Peyer's patch (tissue), 4 donors: Measurements from ENCODE around the gene OR8G1.

Experiments
- POLR2A ChIP-seq, 2 donors: fragments of 450-650 bp; IDR thresholded peaks; one replicate each; pipeline ENCODE4 v1.5.1; 2017; ENCODE audit warnings: antibody characterized with exemption in 2 of 2, mild to moderate bottlenecking in 2 of 2, moderate library complexity in 2 of 2
- TF ChIP-seq, protein P1 (sequence below), 6 experiments: fragments of 450-650 bp in 4 of 6; fragments of 200-600 bp in 2 of 6; sonication (generic) in 1 of 6; IDR thresholded peaks; one replicate each; pipeline ENCODE4 v1.5.1; 2017 to 2019; ENCODE audit warnings: antibody characterized with exemption in 6 of 6, mild to moderate bottlenecking in 3 of 6, moderate library complexity in 1 of 6

DNA sequence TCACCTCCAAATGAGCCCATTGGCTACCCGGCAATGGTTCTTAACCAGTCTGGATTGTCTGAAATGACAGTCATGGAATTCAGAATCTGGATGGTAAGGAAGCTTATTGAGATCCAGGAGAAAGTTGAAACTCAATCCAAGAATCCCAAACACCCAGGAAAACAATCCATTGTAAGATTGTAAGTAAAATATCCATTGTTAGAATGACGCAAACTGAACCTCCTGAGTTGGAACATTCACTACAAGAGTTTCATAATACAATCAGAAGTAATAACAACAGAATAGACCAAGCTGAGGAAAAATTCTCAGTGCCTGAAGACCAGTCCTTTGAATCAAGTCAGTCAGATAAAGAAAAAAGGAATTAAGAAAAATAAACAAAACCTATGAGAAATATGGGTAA, 37.4 kb downstream of the OR8G1 start:
- TF ChIP-seq, protein P1, sequence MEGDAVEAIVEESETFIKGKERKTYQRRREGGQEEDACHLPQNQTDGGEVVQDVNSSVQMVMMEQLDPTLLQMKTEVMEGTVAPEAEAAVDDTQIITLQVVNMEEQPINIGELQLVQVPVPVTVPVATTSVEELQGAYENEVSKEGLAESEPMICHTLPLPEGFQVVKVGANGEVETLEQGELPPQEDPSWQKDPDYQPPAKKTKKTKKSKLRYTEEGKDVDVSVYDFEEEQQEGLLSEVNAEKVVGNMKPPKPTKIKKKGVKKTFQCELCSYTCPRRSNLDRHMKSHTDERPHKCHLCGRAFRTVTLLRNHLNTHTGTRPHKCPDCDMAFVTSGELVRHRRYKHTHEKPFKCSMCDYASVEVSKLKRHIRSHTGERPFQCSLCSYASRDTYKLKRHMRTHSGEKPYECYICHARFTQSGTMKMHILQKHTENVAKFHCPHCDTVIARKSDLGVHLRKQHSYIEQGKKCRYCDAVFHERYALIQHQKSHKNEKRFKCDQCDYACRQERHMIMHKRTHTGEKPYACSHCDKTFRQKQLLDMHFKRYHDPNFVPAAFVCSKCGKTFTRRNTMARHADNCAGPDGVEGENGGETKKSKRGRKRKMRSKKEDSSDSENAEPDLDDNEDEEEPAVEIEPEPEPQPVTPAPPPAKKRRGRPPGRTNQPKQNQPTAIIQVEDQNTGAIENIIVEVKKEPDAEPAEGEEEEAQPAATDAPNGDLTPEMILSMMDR (IDR thresholded peaks at IDR 0.05) = no peak
- no peak for TF ChIP-seq POLR2A (IDR thresholded peaks at IDR 0.05)
